Thymus (tissue), 11 donors: ENCODE data around the gene SPOCK1. TPM values are rescaled to one million over a fixed set of nuclear protein-coding genes. Genes with fewer than 3 reads are reported as not detected.

ENCODE experiments used
- DNase-seq, 9 donors: peaks; one replicate each; pipeline ENCODE4 v3.0.0-alpha.2; 2013; ENCODE audit warnings: low spot score in 9 of 9, low read depth in 6 of 9, missing footprints in 1 of 9
- H3K27ac ChIP-seq, 2 donors: one replicate each; pipeline ENCODE4 v1.5.1; 2013; ENCODE audit warnings: control low read depth in 1 of 2, low read depth in 1 of 2, low read length in 1 of 2, mild to moderate bottlenecking in 1 of 2, moderate library complexity in 1 of 2
- H3K27me3 ChIP-seq, 2 donors: one replicate each; pipeline ENCODE4 v1.5.1; 2013; ENCODE audit warnings: low read length in 1 of 2; ENCODE audit not compliant: control insufficient read depth in 2 of 2, insufficient read depth in 1 of 2
- H3K36me3 ChIP-seq, 2 donors: one replicate each; pipeline ENCODE4 v1.5.1; 2013; ENCODE audit warnings: low read length in 1 of 2, mild to moderate bottlenecking in 1 of 2, moderate library complexity in 1 of 2; ENCODE audit not compliant: control insufficient read depth in 2 of 2, insufficient read depth in 2 of 2
- H3K4me1 ChIP-seq, 2 donors: one replicate each; pipeline ENCODE4 v1.5.1; 2013; ENCODE audit warnings: low read length in 2 of 2; ENCODE audit not compliant: control insufficient read depth in 2 of 2, insufficient read depth in 2 of 2
- H3K4me3 ChIP-seq, 2 donors: one replicate each; pipeline ENCODE4 v1.5.1; 2013; ENCODE audit warnings: low read length in 2 of 2, control low read depth in 1 of 2, mild to moderate bottlenecking in 1 of 2
- H3K9me3 ChIP-seq, 2 donors: one replicate each; pipeline ENCODE4 v1.5.1; 2013; ENCODE audit warnings: low read length in 1 of 2, mild to moderate bottlenecking in 1 of 2; ENCODE audit not compliant: control insufficient read depth in 2 of 2, insufficient read depth in 1 of 2
- WGBS: extraction: QIAGEN DNeasy Blood & Tissue Kit; methylation state at CpG from one replicate; pipeline ENCODE4 v1.1.7; 2013; 5-methylcytosine and 5-hydroxymethylcytosine counted together
- polyA plus RNA-seq: library from polyadenylated mRNA; stranded (reverse); fragments of 200-250 nt; gene quantifications from one replicate; pipeline ENCODE4 v1.2.3, GENCODE V29; 2013
- total RNA-seq: library from RNA; stranded (reverse); fragments of 120-200 nt; gene quantifications from one replicate; pipeline ENCODE4 v1.2.4, GENCODE V29; 2013
- donor health status: healthy.

The SPOCK1 gene
- total and polyA plus RNA-seq, 2 donors, result 3.7 to 8.6 TPM

- no peaks in the 10 kb centered on the region for H3K9me3 ChIP-seq
- 82% methylated on average over 1 of the region's 1 CpG for WGBS
- no peaks in the 10 kb centered on the region for H3K4me1 ChIP-seq
- no peak for DNase-seq
- no peak overlapping the region for H3K27ac ChIP-seq
- H3K36me3 ChIP-seq, result no peaks in the 10 kb centered on the region
- H3K4me3 ChIP-seq, result no peak overlapping the region
- no peaks in the 10 kb centered on the region for H3K27me3 ChIP-seq
Measured at GRCh38 chr5:137215261-137215660, 283.9 kb downstream of the SPOCK1 start.

GRCh38 chr5:137214446-137215189, 284.5 kb downstream of the SPOCK1 start:
- no peak overlapping the region for H3K27ac ChIP-seq

GRCh38 chr5:137212471-137212870, 286.7 kb downstream of the SPOCK1 start:
- H3K36me3 ChIP-seq, result no peaks in the 10 kb centered on the region
- H3K4me1 ChIP-seq, result no peaks in the 10 kb centered on the region
- no peak overlapping the region for H3K4me3 ChIP-seq
- WGBS, result 94% methylated on average over 3 of the region's 3 CpGs
- DNase-seq, result no peak
- H3K27me3 ChIP-seq, result no peaks in the 10 kb centered on the region
- no peak overlapping the region for H3K27ac ChIP-seq
- no peaks in the 10 kb centered on the region for H3K9me3 ChIP-seq

More at GRCh38 chr5:137214446-137215189, 284.5 kb downstream of the SPOCK1 start:
- Histone ChIP-seq H3K36me3 (no peaks in the 10 kb centered on the region), H3K4me3 (no peak overlapping the region), H3K9me3 (no peaks in the 10 kb centered on the region), H3K4me1 (no peaks in the 10 kb centered on the region), H3K27me3 (no peaks in the 10 kb centered on the region)
- no peak for DNase-seq
- WGBS, result 84% methylated on average over 2 of the region's 2 CpGs

GRCh38 chr5:137209232-137209809, 289.8 kb downstream of the SPOCK1 start:
- Histone ChIP-seq H3K36me3 (no peaks in the 10 kb centered on the region), H3K27me3 (no peaks in the 10 kb centered on the region), H3K4me3 (no peak overlapping the region), H3K4me1 (no peaks in the 10 kb centered on the region), H3K27ac (no peak overlapping the region), H3K9me3 (no peaks in the 10 kb centered on the region)
- DNase-seq, result no peak
- WGBS, result 86% methylated on average over 9 of the region's 9 CpGs

GRCh38 chr5:137207023-137207760, 291.9 kb downstream of the SPOCK1 start:
- Histone ChIP-seq H3K27ac (no peak overlapping the region), H3K9me3 (no peaks in the 10 kb centered on the region), H3K27me3 (no peaks in the 10 kb centered on the region), H3K4me1 (no peaks in the 10 kb centered on the region), H3K36me3 (no peaks in the 10 kb centered on the region), H3K4me3 (no peak overlapping the region)
- WGBS, result 90% methylated on average over 4 of the region's 4 CpGs
- DNase-seq, result no peak

GRCh38 chr5:137206030-137206715, 293.0 kb downstream of the SPOCK1 start:
- H3K9me3 ChIP-seq, result no peaks in the 10 kb centered on the region
- no peaks in the 10 kb centered on the region for H3K4me1 ChIP-seq
- no peaks in the 10 kb centered on the region for H3K36me3 ChIP-seq
- H3K27ac ChIP-seq, result no peak overlapping the region
- 89% methylated on average over 6 of the region's 6 CpGs for WGBS
- no peaks in the 10 kb centered on the region for H3K27me3 ChIP-seq
- no peak overlapping the region for H3K4me3 ChIP-seq
- no peak for DNase-seq

GRCh38 chr5:137205231-137206027, 293.7 kb downstream of the SPOCK1 start:
- Histone ChIP-seq H3K9me3 (no peaks in the 10 kb centered on the region), H3K27ac (no peak overlapping the region), H3K4me1 (no peaks in the 10 kb centered on the region), H3K36me3 (no peaks in the 10 kb centered on the region), H3K27me3 (no peaks in the 10 kb centered on the region), H3K4me3 (no peak overlapping the region)
- no peak for DNase-seq
- 73% methylated on average over 6 of the region's 6 CpGs for WGBS

GRCh38 chr5:137203011-137203632, 296.0 kb downstream of the SPOCK1 start:
- no peaks in the 10 kb centered on the region for H3K27me3 ChIP-seq
- no peak overlapping the region for H3K27ac ChIP-seq
- H3K4me1 ChIP-seq, result no peaks in the 10 kb centered on the region
- H3K36me3 ChIP-seq, result no peaks in the 10 kb centered on the region
- no peak overlapping the region for H3K4me3 ChIP-seq
- 60% methylated on average over 4 of the region's 4 CpGs for WGBS
- no peaks in the 10 kb centered on the region for H3K9me3 ChIP-seq
- no peak for DNase-seq
